ENCODE data around the gene ZNF195. TPM values are rescaled to one million over a fixed set of nuclear protein-coding genes. Genes with fewer than 3 reads are reported as not detected.

Gene ZNF195
- total RNA-seq, 1 donor from 2014 or later, result 71.7 TPM

DNA sequence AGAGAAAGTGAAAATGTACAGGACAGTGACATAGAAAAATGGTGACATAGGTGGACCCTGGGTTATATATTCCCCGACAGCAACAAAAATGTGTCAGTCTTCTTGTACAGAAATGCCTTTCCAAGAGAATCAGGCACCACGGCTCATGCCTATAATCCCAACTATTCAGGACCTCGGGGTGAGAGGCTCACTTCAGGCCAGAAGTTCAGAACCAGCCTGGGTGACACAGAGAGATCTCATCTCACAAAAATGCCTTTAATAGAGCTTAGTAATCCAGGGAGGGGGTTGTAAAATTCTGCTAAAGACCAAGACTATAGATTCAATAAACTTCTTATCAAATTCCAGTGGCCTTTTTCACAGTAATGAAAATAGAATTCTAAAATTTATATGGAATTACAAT, 10.7 kb downstream of the ZNF195 start:
- Mint-ChIP-seq H3K4me1 (no peaks in the 10 kb centered on the region), H3K36me3 (ENCODE audit: low read depth) (peaks cover 87% of the 10 kb centered on the region), H3K9me3 (peaks cover 33% of the 10 kb centered on the region)

DNA sequence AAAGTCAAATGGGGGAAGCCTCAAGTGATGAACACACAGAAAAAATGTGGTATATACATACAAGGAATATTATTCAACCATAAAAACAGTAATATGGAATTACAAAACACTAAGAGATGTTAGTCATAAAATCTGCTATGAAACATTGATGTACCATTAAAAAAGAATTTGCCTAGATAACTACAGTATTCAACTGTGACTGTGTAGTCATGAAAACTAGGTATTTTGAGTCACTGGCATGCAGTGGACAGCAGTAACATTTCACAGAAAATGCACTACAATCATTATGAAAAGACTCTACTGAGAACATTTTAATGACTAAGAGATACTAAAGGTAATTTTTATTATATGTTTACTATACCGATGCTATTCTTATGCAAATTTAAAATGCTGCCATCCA, 11.7 kb downstream of the ZNF195 start:
- Mint-ChIP-seq H3K27me3 (ENCODE audit: low read depth) (no peaks in the 10 kb centered on the region), H3K9me3 (peaks cover 35% of the 10 kb centered on the region), H3K4me1 (no peaks in the 10 kb centered on the region), H3K36me3 (ENCODE audit: low read depth) (peaks cover 86% of the 10 kb centered on the region), H3K4me3 (no peak overlapping the region), H3K27ac (ENCODE audit: unreplicated experiment) (no peak overlapping the region)
- TF ChIP-seq, protein P1, sequence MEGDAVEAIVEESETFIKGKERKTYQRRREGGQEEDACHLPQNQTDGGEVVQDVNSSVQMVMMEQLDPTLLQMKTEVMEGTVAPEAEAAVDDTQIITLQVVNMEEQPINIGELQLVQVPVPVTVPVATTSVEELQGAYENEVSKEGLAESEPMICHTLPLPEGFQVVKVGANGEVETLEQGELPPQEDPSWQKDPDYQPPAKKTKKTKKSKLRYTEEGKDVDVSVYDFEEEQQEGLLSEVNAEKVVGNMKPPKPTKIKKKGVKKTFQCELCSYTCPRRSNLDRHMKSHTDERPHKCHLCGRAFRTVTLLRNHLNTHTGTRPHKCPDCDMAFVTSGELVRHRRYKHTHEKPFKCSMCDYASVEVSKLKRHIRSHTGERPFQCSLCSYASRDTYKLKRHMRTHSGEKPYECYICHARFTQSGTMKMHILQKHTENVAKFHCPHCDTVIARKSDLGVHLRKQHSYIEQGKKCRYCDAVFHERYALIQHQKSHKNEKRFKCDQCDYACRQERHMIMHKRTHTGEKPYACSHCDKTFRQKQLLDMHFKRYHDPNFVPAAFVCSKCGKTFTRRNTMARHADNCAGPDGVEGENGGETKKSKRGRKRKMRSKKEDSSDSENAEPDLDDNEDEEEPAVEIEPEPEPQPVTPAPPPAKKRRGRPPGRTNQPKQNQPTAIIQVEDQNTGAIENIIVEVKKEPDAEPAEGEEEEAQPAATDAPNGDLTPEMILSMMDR (conservative IDR thresholded peaks at IDR 0.05), result no peak
- DNase-seq (ENCODE audit: low read depth, low spot score), result no peak

More for the DNA sequence above, 10.7 kb downstream of the ZNF195 start:
- Mint-ChIP-seq H3K27me3 (ENCODE audit: low read depth) (no peaks in the 10 kb centered on the region), H3K4me3 (no peak overlapping the region), H3K27ac (ENCODE audit: unreplicated experiment) (no peak overlapping the region)
- no peak for DNase-seq (ENCODE audit: low read depth, low spot score)
- TF ChIP-seq, protein P1 (conservative IDR thresholded peaks at IDR 0.05), result no peak

DNA sequence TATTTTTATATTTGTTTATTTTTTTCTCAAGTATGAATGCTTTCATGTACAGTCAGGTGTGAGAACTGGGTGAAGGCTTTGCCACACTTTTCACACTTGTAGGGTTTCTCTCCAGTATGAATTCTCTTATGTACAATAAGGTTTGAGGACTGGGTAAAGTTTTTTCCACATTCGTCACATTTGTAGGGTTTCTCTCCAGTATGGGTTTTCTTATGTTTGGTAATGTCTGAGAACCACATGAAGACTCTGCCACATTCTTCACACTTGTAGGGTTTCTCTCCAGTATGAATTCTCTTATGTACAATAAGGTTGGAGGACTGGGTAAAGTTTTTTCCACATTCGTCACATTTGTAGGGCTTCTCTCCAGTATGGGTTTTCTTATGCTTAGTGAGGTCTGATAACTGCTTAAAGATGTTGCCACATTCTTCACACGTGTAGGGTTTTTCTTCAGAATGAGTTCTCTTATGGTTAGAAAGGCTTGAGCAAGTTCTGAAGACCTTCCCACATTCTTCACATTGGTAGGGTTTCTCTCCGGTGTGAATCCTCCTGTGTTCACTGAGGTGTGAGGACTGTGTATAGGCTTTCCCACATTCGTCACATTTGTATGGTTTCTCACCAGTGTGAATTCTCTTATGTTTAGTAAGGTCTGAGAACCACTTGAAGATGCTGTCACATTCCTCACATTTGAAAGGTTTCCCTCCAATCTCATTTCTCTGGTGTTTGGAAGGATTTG, 19.7 kb downstream of the ZNF195 start:
- Mint-ChIP-seq H3K27me3 (ENCODE audit: low read depth) (peaks cover 12% of the 10 kb centered on the region), H3K4me3 (no peak overlapping the region), H3K9me3 (peaks cover 54% of the 10 kb centered on the region), H3K4me1 (no peaks in the 10 kb centered on the region), H3K36me3 (ENCODE audit: low read depth) (peaks cover 81% of the 10 kb centered on the region), H3K27ac (ENCODE audit: unreplicated experiment) (no peak overlapping the region)
- DNase-seq (ENCODE audit: low read depth, low spot score), result no peak
- TF ChIP-seq, protein P1 (conservative IDR thresholded peaks at IDR 0.05), result no peak

DNA sequence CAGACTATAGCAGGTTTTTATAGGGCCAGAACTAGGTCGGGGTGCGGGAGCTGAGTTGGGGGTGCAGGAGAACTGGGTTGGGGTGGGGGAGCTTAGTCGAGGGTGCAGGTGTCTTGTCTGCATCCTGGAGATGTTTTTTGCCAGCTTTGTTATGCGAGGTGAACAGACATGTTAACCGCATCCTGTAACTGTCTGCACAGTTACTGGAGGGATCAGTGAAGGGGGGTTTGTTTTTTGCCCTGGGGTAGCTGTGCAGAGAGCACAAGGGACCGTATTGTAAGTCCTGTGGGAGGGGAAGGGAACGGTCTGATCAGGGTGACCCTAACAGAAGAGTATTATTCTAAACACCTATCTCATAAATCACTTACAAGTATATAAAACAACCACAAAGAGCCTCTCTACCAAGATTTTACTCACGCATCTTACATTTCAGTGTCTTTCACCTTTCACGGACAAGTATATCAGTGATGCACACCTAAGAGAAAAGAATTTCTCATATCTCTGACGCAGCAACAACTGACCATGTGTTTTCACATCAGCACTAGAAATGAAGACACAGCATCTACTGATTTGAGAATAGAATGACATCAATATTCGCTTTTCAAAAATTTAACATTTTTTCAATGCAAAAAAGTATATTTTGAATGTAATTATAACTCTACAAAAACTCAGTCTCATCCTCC, 20.8 kb downstream of the ZNF195 start:
- no peak for DNase-seq (ENCODE audit: low read depth, low spot score)
- H3K9me3 Mint-ChIP-seq, result peaks cover 45% of the 10 kb centered on the region
- TF ChIP-seq, protein P1 (conservative IDR thresholded peaks at IDR 0.05), result no peak
- H3K36me3 Mint-ChIP-seq (ENCODE audit: low read depth), result peaks cover 70% of the 10 kb centered on the region
- no peak overlapping the region for H3K27ac Mint-ChIP-seq (ENCODE audit: unreplicated experiment)
- H3K4me3 Mint-ChIP-seq, result peak overlapping the region; percentile 55
- H3K4me1 Mint-ChIP-seq, result no peaks in the 10 kb centered on the region
- H3K27me3 Mint-ChIP-seq (ENCODE audit: low read depth), result peaks cover 12% of the 10 kb centered on the region

DNA sequence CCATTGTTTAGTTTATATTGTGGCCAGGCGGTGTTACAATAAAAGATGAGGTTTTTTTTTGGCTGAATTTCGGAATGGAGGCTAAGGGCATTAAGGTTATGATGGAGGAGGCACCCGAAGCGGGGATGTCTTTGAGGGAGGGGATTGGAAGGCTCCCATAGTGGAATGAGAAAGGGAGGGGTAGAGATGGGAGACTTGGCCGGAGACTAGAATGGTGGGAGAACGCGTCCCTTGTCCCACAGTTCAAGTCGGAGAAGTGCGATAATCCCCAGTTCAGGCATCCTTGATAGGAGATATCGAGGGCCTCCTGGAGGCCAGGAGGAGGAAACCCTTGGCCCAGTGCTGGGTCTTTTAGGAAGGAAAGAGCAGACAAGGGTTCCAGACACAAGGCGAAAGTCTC, 21.6 kb downstream of the ZNF195 start:
- TF ChIP-seq, protein P1 (conservative IDR thresholded peaks at IDR 0.05), result no peak
- Mint-ChIP-seq H3K27me3 (ENCODE audit: low read depth) (peaks cover 12% of the 10 kb centered on the region), H3K4me3 (peak overlapping the region; percentile 58), H3K9me3 (peaks cover 39% of the 10 kb centered on the region), H3K27ac (ENCODE audit: unreplicated experiment) (no peak overlapping the region), H3K36me3 (ENCODE audit: low read depth) (peaks cover 62% of the 10 kb centered on the region), H3K4me1 (no peaks in the 10 kb centered on the region)
- no peak for DNase-seq (ENCODE audit: low read depth, low spot score)
